D721Med (cell line): ENCODE data around the gene MORF4L2.
A peak's percentile ranks its signal among the peaks of the same experiment; 100 is the strongest.
"Not testable (repeated sequence)": the region's sequence is repeated elsewhere in the genome, so short reads cannot be mapped to it uniquely, and the experiment has no call there.

Experiments used
- DNase-seq: peaks from one replicate; pipeline ENCODE4 v3.0.0; 2011; ENCODE audit warnings: low spot score; ENCODE audit not compliant: insufficient read length
- FAIRE-seq: peaks from 2 replicates; lab custom pipeline; 2011; peaks lifted over from hg19 to GRCh38; lab: Jason Lieb, UNC
- CTCF ChIP-seq: IDR thresholded peaks from 2 replicates; pipeline ENCODE4 v1.5.1; 2012; ENCODE audit warnings: mild to moderate bottlenecking, control low read depth; ENCODE audit not compliant: insufficient read depth; ENCODE audit errors: missing control alignments

Gene MORF4L2

GRCh38 chrX:103658681-103659433, 27.6 kb downstream of the MORF4L2 start:
- TF ChIP-seq CTCF: no peak
- FAIRE-seq: no peak
- no peak for DNase-seq

- not testable (repeated sequence) for FAIRE-seq, DNase-seq
Measured at GRCh38 chrX:103657066-103657465, 29.4 kb downstream of the MORF4L2 start.

- DNase-seq (no peak), FAIRE-seq (no peak)
- TF ChIP-seq CTCF: no peak
Measured at GRCh38 chrX:103656617-103657016, 29.9 kb downstream of the MORF4L2 start.

GRCh38 chrX:103655230-103656000, 31.1 kb downstream of the MORF4L2 start:
- not testable (repeated sequence) for DNase-seq, FAIRE-seq

GRCh38 chrX:103651151-103651773, 35.2 kb downstream of the MORF4L2 start:
- DNase-seq (no peak), FAIRE-seq (peak; percentile 61)
- no peak for TF ChIP-seq CTCF

GRCh38 chrX:103647630-103648029, 38.9 kb downstream of the MORF4L2 start:
- no peak for FAIRE-seq
- no peak for DNase-seq
- TF ChIP-seq CTCF: no peak

GRCh38 chrX:103644125-103644524, 42.4 kb downstream of the MORF4L2 start:
- DNase-seq (no peak), FAIRE-seq (no peak)
- no peak for TF ChIP-seq CTCF
